Lower leg skin (tissue), 3 donors: Measurements from ENCODE around the gene ALX4.

ENCODE experiments used
- POLR2A ChIP-seq, 2 donors: fragments of 450-650 bp; IDR thresholded peaks; one replicate each; pipeline ENCODE4 v1.6.1; 2016 to 2017; ENCODE audit warnings: antibody characterized with exemption in 2 of 2, mild to moderate bottlenecking in 1 of 2, moderate library complexity in 1 of 2
- TF ChIP-seq, protein P1 (sequence below), 3 donors: fragments of 450-650 bp; IDR thresholded peaks; one replicate each; pipeline ENCODE4 v1.5.1; 2016; ENCODE audit warnings: antibody characterized with exemption in 3 of 3, mild to moderate bottlenecking in 3 of 3, moderate library complexity in 2 of 3

DNA sequence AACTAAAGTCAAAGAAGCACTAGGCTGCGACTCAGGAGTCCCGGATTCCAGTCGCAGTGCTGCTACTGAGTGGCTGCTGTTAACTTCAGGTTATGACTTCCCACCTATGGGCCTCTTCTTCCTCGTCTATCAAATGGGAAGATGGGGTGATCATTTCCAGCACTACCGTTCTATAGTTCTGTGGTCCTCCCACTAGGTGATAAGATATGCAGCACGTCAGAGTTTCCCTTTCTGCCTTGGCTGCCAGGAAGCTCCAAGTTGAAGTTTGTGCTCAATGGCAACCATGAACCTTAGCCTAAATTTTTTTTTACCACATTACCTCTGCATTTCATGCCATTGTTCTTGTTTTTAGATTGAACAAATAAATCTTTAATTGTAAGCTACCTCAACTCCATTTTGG lies 38.7 kb downstream of the ALX4 start:
- TF ChIP-seq, protein P1, sequence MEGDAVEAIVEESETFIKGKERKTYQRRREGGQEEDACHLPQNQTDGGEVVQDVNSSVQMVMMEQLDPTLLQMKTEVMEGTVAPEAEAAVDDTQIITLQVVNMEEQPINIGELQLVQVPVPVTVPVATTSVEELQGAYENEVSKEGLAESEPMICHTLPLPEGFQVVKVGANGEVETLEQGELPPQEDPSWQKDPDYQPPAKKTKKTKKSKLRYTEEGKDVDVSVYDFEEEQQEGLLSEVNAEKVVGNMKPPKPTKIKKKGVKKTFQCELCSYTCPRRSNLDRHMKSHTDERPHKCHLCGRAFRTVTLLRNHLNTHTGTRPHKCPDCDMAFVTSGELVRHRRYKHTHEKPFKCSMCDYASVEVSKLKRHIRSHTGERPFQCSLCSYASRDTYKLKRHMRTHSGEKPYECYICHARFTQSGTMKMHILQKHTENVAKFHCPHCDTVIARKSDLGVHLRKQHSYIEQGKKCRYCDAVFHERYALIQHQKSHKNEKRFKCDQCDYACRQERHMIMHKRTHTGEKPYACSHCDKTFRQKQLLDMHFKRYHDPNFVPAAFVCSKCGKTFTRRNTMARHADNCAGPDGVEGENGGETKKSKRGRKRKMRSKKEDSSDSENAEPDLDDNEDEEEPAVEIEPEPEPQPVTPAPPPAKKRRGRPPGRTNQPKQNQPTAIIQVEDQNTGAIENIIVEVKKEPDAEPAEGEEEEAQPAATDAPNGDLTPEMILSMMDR (IDR thresholded peaks at IDR 0.05): no peak
- no peak for TF ChIP-seq POLR2A (IDR thresholded peaks at IDR 0.05)
